Astrocyte (in vitro differentiated cells and primary cell): ENCODE data around the gene CAND1. TPM values are rescaled to one million over a fixed set of nuclear protein-coding genes. Genes with fewer than 3 reads are reported as not detected.
A peak's percentile ranks its signal among the peaks of the same experiment; 100 is the strongest.

Experiments
- DNase-seq: peaks from one replicate; pipeline ENCODE4 v3.0.0-alpha.2; 2010; ENCODE audit warnings: low read depth
- FAIRE-seq: peaks from 2 replicates; lab custom pipeline; 2011; peaks lifted over from hg19 to GRCh38; lab: Jason Lieb, UNC
- H2AFZ ChIP-seq: 2 replicates; pipeline ENCODE4 v1.6.0; 2012; ENCODE audit warnings: low read depth, low read length, inconsistent platforms
- H3K27ac ChIP-seq: 2 replicates; pipeline ENCODE4 v1.5.1; 2011; ENCODE audit warnings: low read depth, low read length, inconsistent platforms
- H3K27me3 ChIP-seq: 2 replicates; pipeline ENCODE4 v1.6.0; 2011; ENCODE audit warnings: low read length, inconsistent platforms; ENCODE audit not compliant: insufficient read depth
- H3K36me3 ChIP-seq: 2 replicates; pipeline ENCODE4 v1.5.1; 2011; ENCODE audit warnings: low read length, inconsistent platforms; ENCODE audit not compliant: insufficient read depth
- H3K4me1 ChIP-seq: 2 replicates; pipeline ENCODE4 v1.5.1; 2011; ENCODE audit warnings: low read length, inconsistent platforms; ENCODE audit not compliant: insufficient read depth
- H3K4me2 ChIP-seq: 2 replicates; pipeline ENCODE4 v1.6.0; 2012; ENCODE audit warnings: low read length, inconsistent platforms
- H3K4me3 ChIP-seq: 2 replicates; pipeline ENCODE4 v1.5.1; 2011; ENCODE audit warnings: low read depth, mild to moderate bottlenecking, low read length, inconsistent platforms; ENCODE audit not compliant: insufficient read depth
- H3K79me2 ChIP-seq: 2 replicates; pipeline ENCODE4 v1.6.0; 2012; ENCODE audit warnings: mild to moderate bottlenecking, low read length, inconsistent platforms; ENCODE audit not compliant: insufficient read depth
- H3K9ac ChIP-seq: 2 replicates; pipeline ENCODE4 v1.6.0; 2012; ENCODE audit warnings: mild to moderate bottlenecking, low read length, inconsistent platforms
- H3K9me3 ChIP-seq: 2 replicates; pipeline ENCODE4 v1.5.1; 2012; ENCODE audit warnings: low read depth, mild to moderate bottlenecking, low read length, inconsistent platforms; ENCODE audit not compliant: insufficient read depth
- H4K20me1 ChIP-seq: 2 replicates; pipeline ENCODE4 v1.6.0; 2012; ENCODE audit warnings: low read length, inconsistent platforms; ENCODE audit not compliant: insufficient read depth
- H3K27ac Mint-ChIP-seq: one replicate; pipeline ENCODE4 v1.8.0; 2021; ENCODE audit warnings: mild to moderate bottlenecking, mixed read lengths; ENCODE audit not compliant: unreplicated experiment
- H3K27me3 Mint-ChIP-seq: one replicate; pipeline ENCODE4 v1.8.0; 2021; ENCODE audit warnings: low read depth, mixed read lengths; ENCODE audit not compliant: unreplicated experiment
- H3K36me3 Mint-ChIP-seq: one replicate; pipeline ENCODE4 v1.8.0; 2021; ENCODE audit warnings: low read depth, mixed read lengths; ENCODE audit not compliant: unreplicated experiment
- H3K4me1 Mint-ChIP-seq: one replicate; pipeline ENCODE4 v1.8.0; 2021; ENCODE audit warnings: low read depth, mixed read lengths; ENCODE audit not compliant: unreplicated experiment
- H3K4me3 Mint-ChIP-seq: one replicate; pipeline ENCODE4 v1.8.0; 2021; ENCODE audit warnings: mild to moderate bottlenecking, moderate library complexity, mixed read lengths; ENCODE audit not compliant: unreplicated experiment
- H3K9me3 Mint-ChIP-seq: one replicate; pipeline ENCODE4 v1.8.0; 2021; ENCODE audit warnings: mild to moderate bottlenecking, mixed read lengths; ENCODE audit not compliant: unreplicated experiment
- CTCF ChIP-seq: IDR thresholded peaks from 2 replicates; pipeline ENCODE4 v1.5.1; 2011; ENCODE audit warnings: low read depth, mild to moderate bottlenecking, inconsistent platforms, low read length, moderate library complexity; ENCODE audit not compliant: insufficient read depth
- EZH2 ChIP-seq: IDR thresholded peaks from 2 replicates; pipeline ENCODE4 v1.6.1; 2012; ENCODE audit warnings: mild to moderate bottlenecking, low read length, inconsistent platforms; ENCODE audit not compliant: insufficient read depth
- total RNA-seq: library from RNA; stranded (reverse); gene quantifications from 2 replicates; pipeline ENCODE4 v1.2.1, GENCODE V29; 2021

The CAND1 gene
- total RNA-seq, 1 donor from 2014 or later: 176 TPM

GRCh38 chr12:67280572-67280971, 11.4 kb downstream of the CAND1 start:
- peaks cover 4% of the 10 kb centered on the region for H3K4me1 ChIP-seq
- Mint-ChIP-seq H3K27ac (no peak overlapping the region), H3K36me3 (peaks cover 2% of the 10 kb centered on the region), H3K27me3 (no peaks in the 10 kb centered on the region), H3K4me1 (peaks cover 25% of the 10 kb centered on the region), H3K9me3 (no peaks in the 10 kb centered on the region), H3K4me3 (no peak overlapping the region)
- no peak overlapping the region for H2AFZ ChIP-seq
- H3K9me3 ChIP-seq: no peaks in the 10 kb centered on the region
- H3K4me3 ChIP-seq: no peak overlapping the region
- H3K27ac ChIP-seq: no peak overlapping the region
- FAIRE-seq (no peak), DNase-seq (no peak)
- H4K20me1 ChIP-seq: peaks cover 72% of the 10 kb centered on the region
- H3K79me2 ChIP-seq: peaks cover 98% of the 10 kb centered on the region
- no peak overlapping the region for H3K9ac ChIP-seq
- H3K4me2 ChIP-seq: no peak overlapping the region
- H3K36me3 ChIP-seq: peaks cover 8% of the 10 kb centered on the region
- no peaks in the 10 kb centered on the region for H3K27me3 ChIP-seq
- TF ChIP-seq CTCF (no peak), EZH2 (no peak)

- Histone ChIP-seq H2AFZ (no peak overlapping the region), H3K4me3 (no peak overlapping the region), H3K9me3 (no peaks in the 10 kb centered on the region), H3K36me3 (peaks cover 11% of the 10 kb centered on the region), H3K27me3 (no peaks in the 10 kb centered on the region), H3K27ac (no peak overlapping the region), H3K4me2 (no peak overlapping the region), H3K79me2 (peaks cover 95% of the 10 kb centered on the region), H3K4me1 (no peaks in the 10 kb centered on the region), H4K20me1 (peaks cover 63% of the 10 kb centered on the region), H3K9ac (no peak overlapping the region)
- no peaks in the 10 kb centered on the region for H3K9me3 Mint-ChIP-seq
- no peak overlapping the region for H3K27ac Mint-ChIP-seq
- peaks cover 2% of the 10 kb centered on the region for H3K4me1 Mint-ChIP-seq
- peaks cover 3% of the 10 kb centered on the region for H3K36me3 Mint-ChIP-seq
- H3K4me3 Mint-ChIP-seq: no peak overlapping the region
- no peaks in the 10 kb centered on the region for H3K27me3 Mint-ChIP-seq
- peak; percentile 23 for FAIRE-seq
- no peak for DNase-seq
- TF ChIP-seq EZH2 (no peak), CTCF (no peak)
These were observed 15.4 kb downstream of the CAND1 start for GRCh38 chr12:67284561-67284960.

- Mint-ChIP-seq H3K27me3 (no peaks in the 10 kb centered on the region), H3K4me1 (no peaks in the 10 kb centered on the region), H3K9me3 (no peaks in the 10 kb centered on the region), H3K36me3 (peaks cover 5% of the 10 kb centered on the region), H3K27ac (no peak overlapping the region), H3K4me3 (no peak overlapping the region)
- TF ChIP-seq CTCF: no peak
- TF ChIP-seq EZH2: no peak
- Histone ChIP-seq H2AFZ (no peak overlapping the region), H3K9ac (no peak overlapping the region), H3K4me1 (no peaks in the 10 kb centered on the region), H3K9me3 (no peaks in the 10 kb centered on the region), H3K4me2 (no peak overlapping the region), H3K79me2 (peaks cover 96% of the 10 kb centered on the region), H3K27ac (no peak overlapping the region), H3K27me3 (no peaks in the 10 kb centered on the region), H3K4me3 (no peak overlapping the region), H4K20me1 (peaks cover 65% of the 10 kb centered on the region), H3K36me3 (peaks cover 13% of the 10 kb centered on the region)
- no peak for FAIRE-seq
- no peak for DNase-seq
These were observed 17.1 kb downstream of the CAND1 start for GRCh38 chr12:67286257-67286656.
